HG02623 (cell line): ENCODE measurements around the gene S100A3.

Source experiments
- ATAC-seq: cut with Tn5 transposase; IDR thresholded peaks from one replicate; pipeline ENCODE4 v1.9.1; 2021; ENCODE audit warnings: moderate library complexity; ENCODE audit not compliant: unreplicated experiment

Gene S100A3

GRCh38 chr1:153515504-153516394, 33.3 kb downstream of the S100A3 start:
- ATAC-seq: no peak

- ATAC-seq: no peak
Observed at GRCh38 chr1:153513666-153514065, 35.4 kb downstream of the S100A3 start.

DNA sequence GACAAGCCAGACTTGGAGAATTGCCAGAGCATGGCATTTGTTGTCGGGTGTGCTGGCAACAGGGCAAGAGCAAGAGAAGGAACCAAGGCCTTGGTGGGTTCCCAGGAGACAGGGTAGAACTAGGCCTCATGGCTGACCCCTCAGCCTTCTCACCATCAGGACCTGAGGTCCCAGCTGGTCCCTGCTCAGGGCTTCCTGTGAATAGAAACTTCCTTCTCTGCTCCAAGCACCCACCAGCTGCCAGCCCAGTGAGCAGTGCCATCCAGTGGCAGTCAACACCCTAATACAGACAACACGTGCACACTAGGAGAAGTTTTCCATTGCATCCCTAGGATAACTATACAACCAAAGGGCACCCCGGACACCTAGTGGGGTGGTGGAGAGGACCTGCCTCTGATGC, 36.0 kb downstream of the S100A3 start:
- no peak for ATAC-seq

GRCh38 chr1:153510984-153511410, 38.1 kb downstream of the S100A3 start:
- no peak for ATAC-seq

DNA sequence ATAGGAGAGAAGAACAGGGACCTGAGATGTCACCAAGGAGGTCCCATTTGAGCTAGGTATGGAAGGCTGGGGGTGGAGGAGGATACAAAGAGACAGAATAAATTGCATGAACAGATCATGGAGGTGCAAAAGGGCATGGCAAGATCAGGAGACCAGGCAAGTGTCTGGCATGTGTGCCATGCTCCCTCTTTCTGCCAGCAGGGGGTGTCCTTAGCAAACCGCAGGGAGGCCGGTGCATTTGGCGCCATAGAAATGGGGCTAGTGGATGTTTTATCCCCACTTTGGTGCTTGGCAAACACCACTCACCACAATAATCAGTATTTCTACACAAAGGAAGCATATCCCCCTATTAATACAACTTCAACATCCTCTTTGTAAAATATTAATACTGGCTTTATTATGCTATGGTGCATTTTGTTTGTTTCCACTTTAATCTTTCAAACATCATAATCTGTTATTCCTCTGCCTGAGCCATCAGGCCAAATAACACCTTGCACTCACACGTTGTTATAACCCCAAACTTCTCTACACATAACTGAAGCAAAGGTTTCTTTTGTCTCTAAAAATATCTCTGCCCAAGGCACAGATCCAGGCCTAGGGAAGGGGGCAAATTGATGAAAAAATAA, 39.2 kb downstream of the S100A3 start:
- ATAC-seq: no peak

DNA sequence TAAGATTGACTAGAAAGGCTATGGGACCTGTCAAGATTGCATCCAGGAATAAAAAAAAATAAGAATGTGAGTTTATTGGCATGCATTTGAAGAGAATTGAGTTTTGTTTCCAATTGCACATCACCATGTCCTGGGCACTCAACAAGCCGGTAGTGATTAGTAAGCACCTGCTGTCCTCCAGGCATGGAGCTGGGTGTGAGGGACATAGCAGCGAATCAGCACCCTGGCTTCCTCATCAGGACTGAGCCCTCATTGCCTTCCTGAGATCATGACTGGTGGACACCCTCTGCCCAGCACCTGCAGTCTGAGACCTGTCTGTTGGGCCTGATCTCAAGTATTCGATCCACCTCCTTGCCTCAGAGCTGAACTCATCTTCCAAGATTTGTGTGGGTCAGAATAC, 40.0 kb downstream of the S100A3 start:
- no peak for ATAC-seq

DNA sequence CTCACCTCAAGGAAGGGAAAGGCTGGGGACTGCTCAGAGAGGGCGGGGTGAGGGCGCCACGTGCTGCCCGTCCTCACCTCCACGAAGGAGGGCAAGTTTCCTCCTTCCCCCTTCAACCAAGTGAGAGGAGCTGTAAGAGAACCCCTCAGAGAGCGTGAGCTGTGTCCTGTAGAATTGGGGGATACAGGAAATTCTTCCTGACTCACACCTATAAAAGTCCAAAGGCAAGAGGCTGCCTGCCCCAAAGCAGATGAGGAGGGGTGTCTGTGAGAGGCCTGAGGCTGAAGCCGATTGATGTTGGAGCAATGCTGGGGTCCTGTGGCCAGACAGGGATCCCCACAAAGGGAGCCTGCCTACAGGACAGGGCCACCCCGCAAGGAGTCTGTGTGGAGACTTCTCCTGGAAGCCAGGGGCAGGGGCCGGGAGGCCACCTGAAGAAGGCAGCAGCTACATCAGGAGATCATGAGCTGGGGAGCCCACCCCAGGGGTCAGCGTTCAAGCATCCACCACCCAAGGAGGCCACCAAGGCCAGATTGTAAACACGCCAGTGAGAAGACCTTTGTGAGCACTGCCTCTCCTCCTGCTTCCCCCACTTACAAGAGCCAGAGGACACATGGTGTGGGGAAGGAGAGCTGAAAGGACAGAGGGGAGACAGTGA, 41.0 kb downstream of the S100A3 start:
- no peak for ATAC-seq

DNA sequence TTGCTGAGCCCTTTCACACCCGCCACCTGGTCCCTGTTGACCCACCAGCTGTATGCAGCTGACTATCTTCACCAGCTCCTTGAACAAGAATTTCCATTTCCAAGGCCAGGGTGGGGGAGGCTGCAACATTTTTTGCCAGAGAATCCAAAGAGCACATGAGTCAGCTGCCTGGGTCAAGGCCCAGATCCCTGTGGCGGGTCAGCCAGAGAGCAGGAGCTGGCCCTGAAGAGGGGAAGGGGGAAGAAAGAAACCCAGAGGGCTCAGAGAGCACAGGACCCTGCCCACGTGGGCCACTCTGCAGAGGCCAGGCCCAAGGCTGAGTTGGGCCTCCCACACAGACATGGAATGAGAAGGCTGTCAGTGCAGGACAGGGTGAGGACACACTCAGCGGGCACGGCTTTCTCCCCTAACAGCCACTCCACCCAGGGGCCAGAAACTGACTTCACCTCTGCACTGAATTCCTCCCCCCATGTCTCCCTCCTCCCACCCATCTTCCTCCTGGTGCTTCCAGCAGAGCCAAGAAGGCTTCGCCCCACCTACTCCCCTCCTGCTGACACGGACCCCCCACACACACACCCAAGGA, 42.1 kb downstream of the S100A3 start:
- ATAC-seq: no peak

GRCh38 chr1:153506386-153506785, 42.7 kb downstream of the S100A3 start:
- no peak for ATAC-seq

GRCh38 chr1:153505576-153505975, 43.5 kb downstream of the S100A3 start:
- no peak for ATAC-seq

DNA sequence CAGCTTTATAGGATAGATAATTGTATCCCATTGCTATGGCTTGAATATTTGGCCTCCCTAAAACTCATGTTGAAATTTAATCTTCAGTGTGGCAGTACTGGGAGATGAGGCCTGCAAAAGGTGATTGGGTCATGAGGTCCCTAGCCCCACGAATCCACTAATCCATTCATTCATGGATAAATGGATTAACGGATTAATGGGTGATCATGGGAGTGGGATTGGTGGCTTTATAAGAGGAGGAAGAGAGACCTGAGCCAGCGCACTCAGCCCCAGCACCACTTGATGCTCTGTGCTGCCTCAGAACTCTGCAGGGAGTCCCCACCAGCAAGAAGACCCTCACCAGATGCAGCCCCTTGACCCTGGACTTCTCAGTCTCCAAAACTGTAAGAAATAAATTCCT, 45.3 kb downstream of the S100A3 start:
- no peak for ATAC-seq

DNA sequence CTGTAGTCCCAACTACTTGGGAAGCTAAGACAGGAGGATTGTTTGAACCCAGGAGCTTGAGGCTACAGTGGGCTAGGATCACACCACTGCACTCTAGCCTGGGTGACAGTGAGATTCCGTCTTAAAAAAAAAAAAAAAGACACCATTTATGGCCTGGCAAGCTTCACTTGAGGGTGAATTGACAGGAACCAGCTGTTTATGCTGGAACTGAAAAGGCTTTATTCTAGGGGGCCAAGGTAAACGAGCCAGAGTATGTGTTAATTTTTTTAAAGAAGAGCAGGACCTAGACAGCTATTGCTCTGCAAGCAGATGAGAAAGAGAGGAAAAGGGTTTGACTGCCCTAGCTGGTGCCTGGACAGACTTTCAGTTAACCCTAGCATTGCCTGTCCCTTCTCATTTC, 50.3 kb downstream of the S100A3 start:
- ATAC-seq: no peak
